ENCODE measurements around the gene JPT2. TPM values are rescaled to one million over a fixed set of nuclear protein-coding genes. Genes with fewer than 3 reads are reported as not detected.
"Not testable (repeated sequence)": the region's sequence is repeated elsewhere in the genome, so short reads cannot be mapped to it uniquely, and the experiment has no call there.

The JPT2 gene
- total RNA-seq, 1 donor from 2014 or later = 53.1 TPM

DNA sequence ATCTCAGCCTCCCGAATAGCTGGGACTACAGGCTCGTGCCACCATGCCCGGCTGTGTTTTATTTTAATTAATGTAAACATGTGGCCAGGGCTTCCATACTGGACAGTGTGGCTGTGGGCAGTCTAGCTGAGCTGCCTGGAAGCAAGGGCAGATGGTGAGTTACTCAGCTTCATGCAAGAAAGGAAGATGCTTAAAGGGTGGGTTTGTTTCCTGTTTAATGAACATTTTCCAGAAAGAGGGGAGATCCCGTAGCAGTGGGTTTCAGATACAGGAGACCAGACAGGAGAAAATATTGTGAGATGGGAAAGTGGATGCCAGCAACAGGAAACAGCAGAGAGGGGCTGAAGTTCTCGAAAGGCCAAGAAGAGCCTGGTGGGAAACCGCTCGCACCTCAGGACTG, 35.3 kb downstream of the JPT2 start:
- Histone ChIP-seq H3K9me3 (no peaks in the 10 kb centered on the region), H3K4me3 (no peak overlapping the region), H3K27ac (no peak overlapping the region), H3K36me3 (peaks cover 7% of the 10 kb centered on the region), H3K4me1 (peaks cover 17% of the 10 kb centered on the region), H3K27me3 (ENCODE audit: low read depth) (no peaks in the 10 kb centered on the region)
- intact Hi-C loops (cut with DNase I) = no loop called here
- DNase-seq = no peak
- TF ChIP-seq, protein P1, sequence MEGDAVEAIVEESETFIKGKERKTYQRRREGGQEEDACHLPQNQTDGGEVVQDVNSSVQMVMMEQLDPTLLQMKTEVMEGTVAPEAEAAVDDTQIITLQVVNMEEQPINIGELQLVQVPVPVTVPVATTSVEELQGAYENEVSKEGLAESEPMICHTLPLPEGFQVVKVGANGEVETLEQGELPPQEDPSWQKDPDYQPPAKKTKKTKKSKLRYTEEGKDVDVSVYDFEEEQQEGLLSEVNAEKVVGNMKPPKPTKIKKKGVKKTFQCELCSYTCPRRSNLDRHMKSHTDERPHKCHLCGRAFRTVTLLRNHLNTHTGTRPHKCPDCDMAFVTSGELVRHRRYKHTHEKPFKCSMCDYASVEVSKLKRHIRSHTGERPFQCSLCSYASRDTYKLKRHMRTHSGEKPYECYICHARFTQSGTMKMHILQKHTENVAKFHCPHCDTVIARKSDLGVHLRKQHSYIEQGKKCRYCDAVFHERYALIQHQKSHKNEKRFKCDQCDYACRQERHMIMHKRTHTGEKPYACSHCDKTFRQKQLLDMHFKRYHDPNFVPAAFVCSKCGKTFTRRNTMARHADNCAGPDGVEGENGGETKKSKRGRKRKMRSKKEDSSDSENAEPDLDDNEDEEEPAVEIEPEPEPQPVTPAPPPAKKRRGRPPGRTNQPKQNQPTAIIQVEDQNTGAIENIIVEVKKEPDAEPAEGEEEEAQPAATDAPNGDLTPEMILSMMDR (IDR thresholded peaks at IDR 0.05) = no peak
- ATAC-seq = no peak

DNA sequence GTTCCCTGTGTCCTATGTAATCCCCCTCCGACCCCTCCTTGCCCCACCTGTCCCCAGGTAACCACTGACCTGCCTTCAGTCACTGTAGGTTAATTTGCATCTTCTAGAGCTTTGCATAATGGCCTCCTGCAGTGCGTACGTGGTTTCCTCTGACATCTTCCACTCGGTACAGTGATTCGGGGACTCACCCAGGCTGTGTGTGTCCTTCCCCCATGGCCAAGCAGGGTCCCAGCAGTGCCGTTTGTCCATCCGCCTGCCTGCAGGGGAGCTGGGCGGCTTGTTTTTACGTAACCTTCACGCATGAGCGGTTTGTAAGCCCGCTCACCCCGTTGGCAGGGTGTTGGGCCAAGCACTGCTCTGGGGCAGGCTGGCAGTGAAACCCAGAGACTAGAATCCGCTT, 35.9 kb downstream of the JPT2 start:
- Histone ChIP-seq H3K9me3 (no peaks in the 10 kb centered on the region), H3K4me1 (peaks cover 11% of the 10 kb centered on the region), H3K27ac (no peak overlapping the region), H3K27me3 (ENCODE audit: low read depth) (no peaks in the 10 kb centered on the region), H3K36me3 (peaks cover 4% of the 10 kb centered on the region), H3K4me3 (no peak overlapping the region)
- ATAC-seq (peak in 1 of 2 donors; percentile 21), DNase-seq (no peak)
- intact Hi-C loops (cut with DNase I) = no loop called here
- TF ChIP-seq, protein P1 (IDR thresholded peaks at IDR 0.05) = no peak

- intact Hi-C loops (cut with DNase I) = no loop called here
- DNase-seq = no peak
Observed at GRCh38 chr16:1715220-1715619, 37.1 kb downstream of the JPT2 start.

DNA sequence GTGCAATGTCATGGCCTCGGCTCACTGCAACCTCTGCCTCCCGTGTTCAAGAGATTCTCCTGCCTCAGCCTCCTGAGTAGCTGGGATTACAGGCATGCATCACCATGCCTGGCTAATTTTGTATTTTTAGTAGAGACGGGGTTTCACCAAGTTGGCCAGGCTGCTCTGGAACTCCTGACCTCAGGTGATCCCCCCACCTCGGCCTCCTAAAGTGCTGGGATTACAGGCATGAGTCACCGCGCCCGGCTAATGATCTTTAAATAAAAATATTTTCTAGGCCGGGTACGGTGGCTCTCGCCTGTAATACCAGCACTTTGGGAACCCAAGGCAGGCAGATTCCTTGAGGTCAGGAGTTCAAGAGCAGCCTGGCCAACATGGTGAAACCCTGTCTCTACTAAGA, 40.2 kb downstream of the JPT2 start:
- H3K9me3 ChIP-seq; H3K27ac ChIP-seq; DNase-seq; H3K36me3 ChIP-seq; intact Hi-C loops (cut with DNase I); H3K4me3 ChIP-seq; ATAC-seq; H3K27me3 ChIP-seq (ENCODE audit: low read depth): not testable (repeated sequence)
- H3K4me1 ChIP-seq = peaks cover 38% of the 10 kb centered on the region

More at GRCh38 chr16:1715220-1715619, 37.1 kb downstream of the JPT2 start:
- ATAC-seq = no peak
- TF ChIP-seq, protein P1 (IDR thresholded peaks at IDR 0.05) = no peak
- H3K4me3 ChIP-seq = no peak overlapping the region
- H3K36me3 ChIP-seq = no peaks in the 10 kb centered on the region
- H3K27ac ChIP-seq = no peak overlapping the region
- no peaks in the 10 kb centered on the region for H3K9me3 ChIP-seq
- no peaks in the 10 kb centered on the region for H3K27me3 ChIP-seq (ENCODE audit: low read depth)
- H3K4me1 ChIP-seq = peaks cover 20% of the 10 kb centered on the region

DNA sequence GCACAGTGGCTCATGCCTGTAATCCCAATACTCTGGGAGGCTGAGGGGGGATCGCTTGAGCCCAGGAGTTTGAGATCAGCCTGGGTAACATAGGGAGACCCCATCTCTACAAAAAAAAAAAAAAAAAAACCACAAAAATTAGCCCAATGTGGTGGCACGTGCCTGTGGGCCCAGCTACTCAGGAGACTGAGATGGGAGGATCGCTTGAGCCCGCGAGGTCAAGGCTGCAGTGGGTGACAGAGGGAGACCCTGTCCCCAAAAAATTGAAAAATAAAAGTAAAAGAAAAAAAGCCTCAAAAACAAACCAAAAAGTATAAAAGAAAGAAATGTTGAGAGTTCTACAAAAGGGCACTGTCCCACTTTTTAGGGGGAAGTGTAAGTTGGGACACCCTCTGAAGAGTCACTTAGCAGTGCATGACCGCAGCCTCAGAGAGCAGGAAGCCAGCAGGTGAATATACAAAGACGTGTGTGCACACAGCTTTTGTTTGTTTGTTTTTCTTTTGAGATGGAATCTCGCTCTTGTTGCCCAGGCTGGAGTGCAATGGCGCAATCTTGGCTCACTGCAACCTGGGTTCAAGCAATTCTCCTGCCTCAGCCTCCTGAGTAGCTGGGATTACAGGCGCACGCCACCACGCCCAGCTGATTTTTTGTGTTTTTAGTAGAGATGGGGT, 41.6 kb downstream of the JPT2 start:
- H3K9me3 ChIP-seq; H3K27me3 ChIP-seq (ENCODE audit: low read depth); DNase-seq; H3K36me3 ChIP-seq; H3K4me3 ChIP-seq; intact Hi-C loops (cut with DNase I): not testable (repeated sequence)
- Histone ChIP-seq H3K27ac (peak overlapping the region; percentile 27), H3K4me1 (peaks cover 38% of the 10 kb centered on the region)
- peak; percentile 54 to 74 for ATAC-seq

DNA sequence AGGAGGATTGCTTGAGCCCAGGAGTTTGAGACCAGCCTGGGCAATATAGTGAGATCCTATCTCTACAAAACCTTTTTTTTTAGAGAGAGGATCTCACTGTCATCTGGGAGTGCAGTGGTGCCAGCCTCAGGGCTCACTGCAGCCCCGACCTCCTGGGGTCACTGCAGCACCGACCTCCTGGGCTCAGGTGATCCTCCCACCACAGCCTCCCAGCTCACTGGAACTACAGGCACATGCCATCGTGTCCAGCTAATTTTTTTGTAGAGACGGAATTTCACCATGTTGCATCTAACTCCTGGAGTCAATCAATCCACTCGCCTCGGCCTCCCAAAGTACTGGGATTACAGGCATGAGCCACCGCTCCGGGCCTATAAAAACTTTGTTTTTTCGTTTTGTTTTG, 43.3 kb downstream of the JPT2 start:
- Histone ChIP-seq H3K4me1 (peaks cover 38% of the 10 kb centered on the region), H3K36me3 (peaks cover 17% of the 10 kb centered on the region), H3K9me3 (no peaks in the 10 kb centered on the region), H3K27me3 (ENCODE audit: low read depth) (no peaks in the 10 kb centered on the region), H3K27ac (peak overlapping the region; percentile 64), H3K4me3 (no peak overlapping the region)
- ATAC-seq (no peak), DNase-seq (no peak)
- TF ChIP-seq, protein P1 (IDR thresholded peaks at IDR 0.05) = no peak
- intact Hi-C loops (cut with DNase I) = no loop called here

Measured in lower lobe of right lung (tissue), 2 donors.